ENCODE measurements around the gene CHD9NB.

CHD9NB gene

GRCh38 chr16:53031323-53031942 lies 21.3 kb downstream of the CHD9NB start:
- H3K79me1 ChIP-seq (ENCODE audit: low read length), result no peaks in the 10 kb centered on the region
- H3K4me1 ChIP-seq (ENCODE audit: control insufficient read depth, low read depth, low read length), result no peaks in the 10 kb centered on the region
- no peak overlapping the region for H3K56ac ChIP-seq (ENCODE audit: low read length)
- H4K5ac ChIP-seq (ENCODE audit: low read length), result no peak overlapping the region
- H3K27me3 ChIP-seq (ENCODE audit: insufficient read depth, low read length, poor library complexity), result no peaks in the 10 kb centered on the region
- no peak overlapping the region for H2AK5ac ChIP-seq (ENCODE audit: low read length)
- H3K27ac ChIP-seq (ENCODE audit: low read depth, low read length), result no peak overlapping the region
- no peak overlapping the region for H3K18ac ChIP-seq (ENCODE audit: low read length)
- H2BK5ac ChIP-seq (ENCODE audit: low read length), result no peak overlapping the region
- H3K79me2 ChIP-seq (ENCODE audit: control insufficient read depth, insufficient read depth, low read length), result no peaks in the 10 kb centered on the region
- H2BK15ac ChIP-seq (replicated peaks; ENCODE audit: low read depth), result no peak overlapping the region
- WGBS (ENCODE audit: extremely low coverage, insufficient coverage, low lambda C conversion rate), result no CpG with 5 or more reads among the region's 2 CpGs
- H3K4me3 ChIP-seq (ENCODE audit: low read length), result no peak overlapping the region
- no peak overlapping the region for H3K23ac ChIP-seq (ENCODE audit: low read length)
- no peaks in the 10 kb centered on the region for H3K36me3 ChIP-seq (ENCODE audit: control insufficient read depth, insufficient read depth, low read length)
- H4K8ac ChIP-seq (ENCODE audit: low read depth, low read length), result no peak overlapping the region
- DNase-seq, result no peak
- H3K4me2 ChIP-seq (ENCODE audit: low read length), result no peak overlapping the region
- H2BK120ac ChIP-seq (ENCODE audit: low read depth, low read length), result no peak overlapping the region
- H3K9ac ChIP-seq (ENCODE audit: low read length), result no peak overlapping the region
- H3K4ac ChIP-seq (ENCODE audit: low read depth, low read length), result no peak overlapping the region

- H3K4me1 ChIP-seq (ENCODE audit: control insufficient read depth, low read depth, low read length), result no peaks in the 10 kb centered on the region
- WGBS (ENCODE audit: extremely low coverage, insufficient coverage, low lambda C conversion rate), result no CpG with 5 or more reads among the region's 3 CpGs
Observed at GRCh38 chr16:53029971-53030370, 22.7 kb downstream of the CHD9NB start.

GRCh38 chr16:53024045-53024444 lies 28.7 kb downstream of the CHD9NB start:
- Histone ChIP-seq H2AK5ac (ENCODE audit: low read length) (no peak overlapping the region), H3K79me2 (ENCODE audit: control insufficient read depth, insufficient read depth, low read length) (no peaks in the 10 kb centered on the region), H2BK120ac (ENCODE audit: low read depth, low read length) (no peak overlapping the region), H3K23ac (ENCODE audit: low read length) (no peak overlapping the region), H3K4me3 (ENCODE audit: low read length) (no peak overlapping the region), H3K9ac (ENCODE audit: low read length) (no peak overlapping the region), H3K56ac (ENCODE audit: low read length) (no peak overlapping the region), H2BK15ac (replicated peaks; ENCODE audit: low read depth) (no peak overlapping the region), H4K5ac (ENCODE audit: low read length) (no peak overlapping the region), H2BK5ac (ENCODE audit: low read length) (no peak overlapping the region), H3K4me1 (ENCODE audit: control insufficient read depth, low read depth, low read length) (no peaks in the 10 kb centered on the region), H3K18ac (ENCODE audit: low read length) (no peak overlapping the region), H3K27ac (ENCODE audit: low read depth, low read length) (no peak overlapping the region), H3K27me3 (ENCODE audit: insufficient read depth, low read length, poor library complexity) (no peaks in the 10 kb centered on the region), H3K4ac (ENCODE audit: low read depth, low read length) (no peak overlapping the region), H3K79me1 (ENCODE audit: low read length) (no peaks in the 10 kb centered on the region), H3K36me3 (ENCODE audit: control insufficient read depth, insufficient read depth, low read length) (no peaks in the 10 kb centered on the region), H3K4me2 (ENCODE audit: low read length) (no peak overlapping the region), H4K8ac (ENCODE audit: low read depth, low read length) (no peak overlapping the region)
- DNase-seq, result no peak
- no CpG with 5 or more reads among the region's 4 CpGs for WGBS (ENCODE audit: extremely low coverage, insufficient coverage, low lambda C conversion rate)

More at GRCh38 chr16:53029971-53030370, 22.7 kb downstream of the CHD9NB start:
- Histone ChIP-seq H2AK5ac (ENCODE audit: low read length) (no peak overlapping the region), H3K36me3 (ENCODE audit: control insufficient read depth, insufficient read depth, low read length) (no peaks in the 10 kb centered on the region), H3K4me2 (ENCODE audit: low read length) (no peak overlapping the region), H3K4ac (ENCODE audit: low read depth, low read length) (no peak overlapping the region), H3K18ac (ENCODE audit: low read length) (no peak overlapping the region), H2BK15ac (replicated peaks; ENCODE audit: low read depth) (no peak overlapping the region), H4K5ac (ENCODE audit: low read length) (no peak overlapping the region), H3K79me1 (ENCODE audit: low read length) (no peaks in the 10 kb centered on the region), H2BK5ac (ENCODE audit: low read length) (no peak overlapping the region), H3K79me2 (ENCODE audit: control insufficient read depth, insufficient read depth, low read length) (no peaks in the 10 kb centered on the region), H3K4me3 (ENCODE audit: low read length) (no peak overlapping the region), H4K8ac (ENCODE audit: low read depth, low read length) (no peak overlapping the region), H3K27ac (ENCODE audit: low read depth, low read length) (no peak overlapping the region), H3K27me3 (ENCODE audit: insufficient read depth, low read length, poor library complexity) (no peaks in the 10 kb centered on the region), H3K23ac (ENCODE audit: low read length) (no peak overlapping the region), H3K56ac (ENCODE audit: low read length) (no peak overlapping the region), H3K9ac (ENCODE audit: low read length) (no peak overlapping the region), H2BK120ac (ENCODE audit: low read depth, low read length) (no peak overlapping the region)
- no peak for DNase-seq

- H3K4me2 ChIP-seq (ENCODE audit: low read length), result no peak overlapping the region
- H2BK5ac ChIP-seq (ENCODE audit: low read length), result no peak overlapping the region
- H2BK15ac ChIP-seq (replicated peaks; ENCODE audit: low read depth), result no peak overlapping the region
- H3K4me3 ChIP-seq (ENCODE audit: low read length), result no peak overlapping the region
- no peaks in the 10 kb centered on the region for H3K27me3 ChIP-seq (ENCODE audit: insufficient read depth, low read length, poor library complexity)
- no CpG with 5 or more reads among the region's 5 CpGs for WGBS (ENCODE audit: extremely low coverage, insufficient coverage, low lambda C conversion rate)
- no peak overlapping the region for H3K27ac ChIP-seq (ENCODE audit: low read depth, low read length)
- peak; percentile 75 for DNase-seq
- no peaks in the 10 kb centered on the region for H3K79me2 ChIP-seq (ENCODE audit: control insufficient read depth, insufficient read depth, low read length)
- H3K56ac ChIP-seq (ENCODE audit: low read length), result no peak overlapping the region
- no peaks in the 10 kb centered on the region for H3K36me3 ChIP-seq (ENCODE audit: control insufficient read depth, insufficient read depth, low read length)
- no peak overlapping the region for H2AK5ac ChIP-seq (ENCODE audit: low read length)
- H3K23ac ChIP-seq (ENCODE audit: low read length), result no peak overlapping the region
- no peak overlapping the region for H3K9ac ChIP-seq (ENCODE audit: low read length)
- no peaks in the 10 kb centered on the region for H3K4me1 ChIP-seq (ENCODE audit: control insufficient read depth, low read depth, low read length)
- H4K5ac ChIP-seq (ENCODE audit: low read length), result no peak overlapping the region
- H3K79me1 ChIP-seq (ENCODE audit: low read length), result no peaks in the 10 kb centered on the region
- H3K18ac ChIP-seq (ENCODE audit: low read length), result no peak overlapping the region
- no peak overlapping the region for H3K4ac ChIP-seq (ENCODE audit: low read depth, low read length)
- no peak overlapping the region for H2BK120ac ChIP-seq (ENCODE audit: low read depth, low read length)
- no peak overlapping the region for H4K8ac ChIP-seq (ENCODE audit: low read depth, low read length)
Observed at GRCh38 chr16:53022374-53022773, 30.3 kb downstream of the CHD9NB start.

GRCh38 chr16:53018834-53019416 lies 33.8 kb downstream of the CHD9NB start:
- Histone ChIP-seq H3K4me2 (ENCODE audit: low read length) (no peak overlapping the region), H2BK5ac (ENCODE audit: low read length) (no peak overlapping the region), H3K9ac (ENCODE audit: low read length) (no peak overlapping the region), H3K4ac (ENCODE audit: low read depth, low read length) (no peak overlapping the region), H2BK120ac (ENCODE audit: low read depth, low read length) (no peak overlapping the region), H3K79me1 (ENCODE audit: low read length) (no peaks in the 10 kb centered on the region), H3K27ac (ENCODE audit: low read depth, low read length) (no peak overlapping the region), H2BK15ac (replicated peaks; ENCODE audit: low read depth) (no peak overlapping the region), H4K5ac (ENCODE audit: low read length) (no peak overlapping the region), H3K56ac (ENCODE audit: low read length) (no peak overlapping the region), H4K8ac (ENCODE audit: low read depth, low read length) (no peak overlapping the region), H3K4me1 (ENCODE audit: control insufficient read depth, low read depth, low read length) (no peaks in the 10 kb centered on the region), H3K23ac (ENCODE audit: low read length) (no peak overlapping the region), H3K4me3 (ENCODE audit: low read length) (no peak overlapping the region), H3K18ac (ENCODE audit: low read length) (no peak overlapping the region), H3K27me3 (ENCODE audit: insufficient read depth, low read length, poor library complexity) (no peaks in the 10 kb centered on the region), H2AK5ac (ENCODE audit: low read length) (no peak overlapping the region), H3K79me2 (ENCODE audit: control insufficient read depth, insufficient read depth, low read length) (no peaks in the 10 kb centered on the region), H3K36me3 (ENCODE audit: control insufficient read depth, insufficient read depth, low read length) (no peaks in the 10 kb centered on the region)
- DNase-seq, result peak; percentile 22
- WGBS (ENCODE audit: extremely low coverage, insufficient coverage, low lambda C conversion rate), result no CpG with 5 or more reads among the region's 2 CpGs

GRCh38 chr16:53014287-53014686 lies 38.4 kb downstream of the CHD9NB start:
- no peaks in the 10 kb centered on the region for H3K79me2 ChIP-seq (ENCODE audit: control insufficient read depth, insufficient read depth, low read length)

More at GRCh38 chr16:53014287-53014686, 38.4 kb downstream of the CHD9NB start:
- Histone ChIP-seq H2BK15ac (replicated peaks; ENCODE audit: low read depth) (no peak overlapping the region), H2BK5ac (ENCODE audit: low read length) (no peak overlapping the region), H3K23ac (ENCODE audit: low read length) (no peak overlapping the region), H2BK120ac (ENCODE audit: low read depth, low read length) (no peak overlapping the region), H3K56ac (ENCODE audit: low read length) (no peak overlapping the region), H3K4me3 (ENCODE audit: low read length) (no peak overlapping the region), H3K79me1 (ENCODE audit: low read length) (no peaks in the 10 kb centered on the region), H4K5ac (ENCODE audit: low read length) (no peak overlapping the region), H2AK5ac (ENCODE audit: low read length) (no peak overlapping the region), H3K36me3 (ENCODE audit: control insufficient read depth, insufficient read depth, low read length) (no peaks in the 10 kb centered on the region), H4K8ac (ENCODE audit: low read depth, low read length) (no peak overlapping the region), H3K4me1 (ENCODE audit: control insufficient read depth, low read depth, low read length) (no peaks in the 10 kb centered on the region), H3K4ac (ENCODE audit: low read depth, low read length) (no peak overlapping the region), H3K27ac (ENCODE audit: low read depth, low read length) (no peak overlapping the region), H3K18ac (ENCODE audit: low read length) (no peak overlapping the region), H3K9ac (ENCODE audit: low read length) (no peak overlapping the region), H3K27me3 (ENCODE audit: insufficient read depth, low read length, poor library complexity) (no peaks in the 10 kb centered on the region), H3K4me2 (ENCODE audit: low read length) (no peak overlapping the region)
- no peak for DNase-seq
- no CpG with 5 or more reads among the region's 4 CpGs for WGBS (ENCODE audit: extremely low coverage, insufficient coverage, low lambda C conversion rate)

Data from mesendoderm (in vitro differentiated cells).